ENCODE measurements around the gene SLC27A4. TPM values are rescaled to one million over a fixed set of nuclear protein-coding genes. Genes with fewer than 3 reads are reported as not detected.

SLC27A4 gene
- total RNA-seq, 4 donors from 2014 or later = 52.0 to 78.1 (median 63.0) TPM

DNA sequence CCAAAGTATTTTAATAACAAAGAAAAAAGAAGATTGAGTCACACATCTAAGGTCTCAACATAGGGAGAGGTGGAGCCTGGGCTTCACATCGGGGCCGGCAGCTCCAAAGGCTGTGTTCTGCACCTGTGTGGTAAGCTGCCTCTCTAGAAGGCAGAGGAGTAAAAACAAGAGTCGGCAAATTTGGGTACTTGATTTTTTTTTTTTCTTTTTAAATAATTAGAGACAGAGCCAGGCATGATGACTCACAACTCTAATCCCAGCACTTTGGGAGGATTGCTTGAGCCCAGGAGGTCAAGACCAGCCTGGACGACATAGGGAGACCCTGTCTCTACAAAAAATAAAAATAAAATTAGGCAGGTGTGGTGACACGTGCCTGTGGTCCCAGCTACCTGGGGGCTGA is 35.5 kb downstream of the SLC27A4 start:
- TF ChIP-seq EP300 (IDR thresholded peaks at IDR 0.05) = no peak
- no peak for TF ChIP-seq POLR2AphosphoS5 (IDR thresholded peaks at IDR 0.05)
- TF ChIP-seq, protein P1, sequence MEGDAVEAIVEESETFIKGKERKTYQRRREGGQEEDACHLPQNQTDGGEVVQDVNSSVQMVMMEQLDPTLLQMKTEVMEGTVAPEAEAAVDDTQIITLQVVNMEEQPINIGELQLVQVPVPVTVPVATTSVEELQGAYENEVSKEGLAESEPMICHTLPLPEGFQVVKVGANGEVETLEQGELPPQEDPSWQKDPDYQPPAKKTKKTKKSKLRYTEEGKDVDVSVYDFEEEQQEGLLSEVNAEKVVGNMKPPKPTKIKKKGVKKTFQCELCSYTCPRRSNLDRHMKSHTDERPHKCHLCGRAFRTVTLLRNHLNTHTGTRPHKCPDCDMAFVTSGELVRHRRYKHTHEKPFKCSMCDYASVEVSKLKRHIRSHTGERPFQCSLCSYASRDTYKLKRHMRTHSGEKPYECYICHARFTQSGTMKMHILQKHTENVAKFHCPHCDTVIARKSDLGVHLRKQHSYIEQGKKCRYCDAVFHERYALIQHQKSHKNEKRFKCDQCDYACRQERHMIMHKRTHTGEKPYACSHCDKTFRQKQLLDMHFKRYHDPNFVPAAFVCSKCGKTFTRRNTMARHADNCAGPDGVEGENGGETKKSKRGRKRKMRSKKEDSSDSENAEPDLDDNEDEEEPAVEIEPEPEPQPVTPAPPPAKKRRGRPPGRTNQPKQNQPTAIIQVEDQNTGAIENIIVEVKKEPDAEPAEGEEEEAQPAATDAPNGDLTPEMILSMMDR (IDR thresholded peaks at IDR 0.05) = no peak
- TF ChIP-seq POLR2A (IDR thresholded peaks at IDR 0.05) = no peak
- H3K27me3 ChIP-seq = no peaks in the 10 kb centered on the region
- peaks cover 41% of the 10 kb centered on the region for H3K36me3 ChIP-seq
- no peak for DNase-seq (ENCODE audit: low spot score in 2 of 2)
- H3K27ac ChIP-seq = no peak overlapping the region
- peaks cover 26% of the 10 kb centered on the region for H3K4me1 ChIP-seq
- no peaks in the 10 kb centered on the region for H3K9me3 ChIP-seq
- H3K4me3 ChIP-seq = no peak overlapping the region
- WGBS = 58% methylated on average over 5 of the region's 5 CpGs

DNA sequence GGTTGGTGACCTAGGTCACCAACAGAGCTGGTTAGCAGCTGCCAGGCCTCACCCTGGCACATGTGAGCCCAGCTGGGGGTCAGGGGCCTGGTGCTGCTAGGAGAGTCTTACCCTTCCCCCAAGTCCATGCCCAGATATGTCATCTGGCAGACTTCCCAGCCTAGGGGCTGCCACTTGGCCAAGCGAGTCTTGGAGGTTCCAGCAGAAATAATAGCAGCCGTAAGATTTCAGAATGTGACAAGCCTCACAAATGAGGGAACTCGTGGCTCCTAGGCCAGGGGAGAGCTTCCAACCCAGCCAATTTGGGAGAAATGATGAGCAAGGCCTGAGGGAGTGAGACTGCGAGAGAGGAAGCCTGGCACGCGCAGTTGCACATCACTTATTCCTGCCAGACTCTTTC is 41.9 kb downstream of the SLC27A4 start:
- Histone ChIP-seq H3K27me3 (no peaks in the 10 kb centered on the region), H3K9me3 (no peaks in the 10 kb centered on the region), H3K27ac (no peak overlapping the region), H3K4me3 (no peak overlapping the region), H3K4me1 (no peaks in the 10 kb centered on the region), H3K36me3 (peaks cover 56% of the 10 kb centered on the region)
- TF ChIP-seq POLR2AphosphoS5 (IDR thresholded peaks at IDR 0.05) = no peak
- no peak for TF ChIP-seq POLR2A (IDR thresholded peaks at IDR 0.05)
- TF ChIP-seq, protein P1 (IDR thresholded peaks at IDR 0.05) = no peak
- DNase-seq (ENCODE audit: low spot score in 2 of 2) = no peak
- 64% methylated on average over 4 of the region's 6 CpGs for WGBS

DNA sequence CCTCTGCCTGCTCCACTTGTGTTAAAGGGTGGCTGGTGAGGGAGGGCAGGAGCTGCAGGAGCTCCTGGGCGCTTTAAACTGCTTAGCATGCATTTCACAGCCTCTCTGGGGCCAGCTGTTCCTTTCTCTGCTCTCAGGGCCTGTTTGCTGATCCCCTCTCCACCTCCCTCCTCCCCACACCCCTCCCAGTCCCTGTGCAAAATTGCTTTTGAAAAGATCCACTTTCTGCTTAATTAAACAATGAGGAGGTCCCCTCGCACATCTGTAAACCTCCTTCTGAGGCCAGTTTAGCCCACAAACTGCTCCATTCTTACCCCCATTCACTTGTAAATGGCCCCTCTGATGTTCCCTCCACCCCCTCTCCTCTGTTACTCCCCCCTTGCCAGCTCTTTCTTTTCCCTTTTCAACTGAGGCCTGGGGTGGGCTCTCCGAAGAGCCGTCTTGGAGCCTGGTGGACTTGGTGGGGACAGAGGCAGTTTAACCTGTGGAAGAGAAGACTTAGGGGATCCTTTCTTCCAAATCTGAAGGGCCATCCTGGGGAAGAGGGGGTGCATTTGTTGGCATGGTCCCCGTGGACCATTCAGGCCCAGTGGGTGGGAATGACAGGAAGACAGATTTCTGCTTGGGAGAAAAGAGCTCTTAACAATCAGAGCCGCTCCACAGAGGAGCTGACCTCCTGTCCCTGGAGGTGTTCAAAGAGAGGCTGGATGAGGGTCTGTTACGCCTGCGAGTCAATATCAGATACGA is 42.9 kb downstream of the SLC27A4 start:
- Histone ChIP-seq H3K9me3 (no peaks in the 10 kb centered on the region), H3K4me1 (no peaks in the 10 kb centered on the region), H3K36me3 (peaks cover 58% of the 10 kb centered on the region), H3K27me3 (no peaks in the 10 kb centered on the region), H3K27ac (no peak overlapping the region), H3K4me3 (no peak overlapping the region)
- WGBS = 82% methylated on average over 9 of the region's 9 CpGs
- no peak for DNase-seq (ENCODE audit: low spot score in 2 of 2)
- TF ChIP-seq POLR2AphosphoS5 (IDR thresholded peaks at IDR 0.05) = no peak
- TF ChIP-seq EP300 (IDR thresholded peaks at IDR 0.05) = no peak
- no peak for TF ChIP-seq POLR2A (IDR thresholded peaks at IDR 0.05)
- TF ChIP-seq, protein P1 (IDR thresholded peaks at IDR 0.05) = no peak

DNA sequence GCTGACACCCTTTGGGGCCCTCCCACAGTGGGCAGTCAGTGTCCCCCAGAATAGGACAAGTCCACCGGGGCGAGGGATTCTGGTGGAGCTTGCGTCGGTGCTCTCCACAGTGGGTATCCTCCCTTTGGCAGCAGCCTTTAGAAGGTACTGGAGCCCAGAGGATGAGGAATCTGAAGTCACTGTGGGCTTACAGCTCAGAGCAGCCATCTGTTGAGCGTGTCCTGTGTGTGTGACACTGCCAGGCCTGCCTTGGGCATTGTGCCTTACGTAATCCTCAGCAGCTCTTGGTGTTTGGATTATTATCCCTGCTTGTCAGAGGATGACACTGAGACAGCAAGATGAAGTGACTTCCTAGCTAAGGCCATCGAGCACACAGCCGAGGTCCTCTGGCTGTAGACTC is 43.5 kb downstream of the SLC27A4 start:
- Histone ChIP-seq H3K4me1 (no peaks in the 10 kb centered on the region), H3K36me3 (peaks cover 60% of the 10 kb centered on the region), H3K9me3 (no peaks in the 10 kb centered on the region), H3K4me3 (no peak overlapping the region), H3K27ac (no peak overlapping the region), H3K27me3 (no peaks in the 10 kb centered on the region)
- DNase-seq (ENCODE audit: low spot score in 2 of 2) = no peak
- 68% methylated on average over 4 of the region's 8 CpGs for WGBS
- TF ChIP-seq POLR2AphosphoS5 (IDR thresholded peaks at IDR 0.05) = no peak
- TF ChIP-seq POLR2A (IDR thresholded peaks at IDR 0.05) = no peak
- TF ChIP-seq, protein P1 (IDR thresholded peaks at IDR 0.05) = no peak
- TF ChIP-seq EP300 (IDR thresholded peaks at IDR 0.05) = no peak

DNA sequence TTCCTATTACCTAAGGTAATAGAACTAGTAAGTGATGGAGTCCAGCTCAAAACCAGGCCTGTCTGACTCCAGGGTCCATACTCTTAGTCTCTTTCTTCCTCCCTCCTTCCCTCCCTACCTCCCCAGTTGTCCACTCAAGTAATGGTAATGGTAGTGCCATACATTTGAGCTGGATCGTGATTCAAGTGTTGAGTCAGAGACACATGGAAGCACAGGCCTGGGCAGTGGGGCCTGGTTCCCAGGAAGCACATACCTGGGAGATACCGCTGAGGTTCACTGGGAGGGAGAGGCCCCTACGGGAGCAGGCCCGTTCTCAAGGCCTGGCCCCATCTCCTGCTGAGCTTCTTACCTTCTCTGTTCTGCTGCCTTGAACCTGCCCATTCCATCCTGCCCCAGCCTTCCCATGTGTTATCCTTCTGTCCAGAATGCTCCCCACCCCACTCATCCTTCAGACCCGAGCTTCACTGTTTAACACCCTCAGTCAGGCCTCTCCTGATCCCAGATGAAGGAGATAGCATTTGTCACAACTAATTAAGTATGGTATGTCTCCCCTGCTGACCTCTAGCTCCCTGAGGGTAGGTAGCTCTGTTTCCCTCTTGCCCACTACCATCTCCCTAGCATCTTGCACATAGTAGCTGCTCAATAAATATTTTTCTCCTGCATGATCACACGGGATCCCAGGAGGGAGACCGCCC is 44.6 kb downstream of the SLC27A4 start:
- 91% methylated on average over 7 of the region's 7 CpGs for WGBS
- no peak for DNase-seq (ENCODE audit: low spot score in 2 of 2)
- peaks cover 66% of the 10 kb centered on the region for H3K36me3 ChIP-seq

More for the DNA sequence above, 44.6 kb downstream of the SLC27A4 start:
- Histone ChIP-seq H3K4me3 (no peak overlapping the region), H3K27ac (no peak overlapping the region), H3K9me3 (no peaks in the 10 kb centered on the region), H3K27me3 (no peaks in the 10 kb centered on the region), H3K4me1 (no peaks in the 10 kb centered on the region)
- no peak for TF ChIP-seq POLR2AphosphoS5 (IDR thresholded peaks at IDR 0.05)
- TF ChIP-seq POLR2A (IDR thresholded peaks at IDR 0.05) = no peak
- no peak for TF ChIP-seq EP300 (IDR thresholded peaks at IDR 0.05)
- TF ChIP-seq, protein P1 (IDR thresholded peaks at IDR 0.05) = no peak
